ENCODE measurements around the gene NUDT22. TPM values are rescaled to one million over a fixed set of nuclear protein-coding genes. Genes with fewer than 3 reads are reported as not detected.

The NUDT22 gene
- total and polyA plus RNA-seq, 2 of the 8 experiments (the other 6 are each of a cell fraction or from before 2014, with no cell fraction given) = 43.4 to 69.0 TPM

- H3K14ac ChIP-seq (ENCODE audit: insufficient read length) = no peak overlapping the region
- no peak overlapping the region for H3K9ac ChIP-seq (replicated peaks in 1 of 4; ENCODE audit: extremely low read depth in 1 of 4, low read depth in 3 of 4, low read length in 3 of 4)
- H3K9me3 ChIP-seq (ENCODE audit: insufficient read depth in 2 of 2, low read depth in 1 of 2, low read length in 1 of 2) = no peaks in the 10 kb centered on the region
- no peak overlapping the region for H4K5ac ChIP-seq (ENCODE audit: insufficient read length, low read depth, low read length)
- CTCF ChIA-PET (ENCODE audit: partially characterized antibody) = interaction anchor here (0.7 to 7.9 kb wide), 6 partner anchors 6 to 55 kb away, joined by 3 to 62 read pairs (median 6); partner anchors contain the start of genes CATSPERZ and FERMT3
- H2BK5ac ChIP-seq (ENCODE audit: low read depth, low read length) = no peak overlapping the region
- no peak overlapping the region for H4K8ac ChIP-seq (ENCODE audit: extremely low read depth, insufficient read depth, low read length)
- no peak overlapping the region for H4K91ac ChIP-seq (replicated peaks; ENCODE audit: insufficient read length, low read length)
- H2BK120ac ChIP-seq (replicated peaks; ENCODE audit: low read depth, low read length) = no peak overlapping the region
- no peak overlapping the region for H2BK15ac ChIP-seq (ENCODE audit: low read length)
- H2BK12ac ChIP-seq (ENCODE audit: low read depth, low read length) = no peak overlapping the region
- H3K56ac ChIP-seq (replicated peaks; ENCODE audit: insufficient read length, low read depth, low read length) = no peak overlapping the region
- H3K4me1 ChIP-seq (replicated peaks in 1 of 4; ENCODE audit: control insufficient read depth in 3 of 4, insufficient read depth in 4 of 4, low read length in 3 of 4) = no peaks in the 10 kb centered on the region; a peak in 3 of 7 replicates
- no peak for TF ChIP-seq ASH2L (IDR thresholded peaks at IDR 0.05; ENCODE audit: low read length)
- no peak for TF ChIP-seq CEBPB (IDR thresholded peaks at IDR 0.05; ENCODE audit: low read depth, low read length)
- TF ChIP-seq SIRT6 (IDR thresholded peaks at IDR 0.05; ENCODE audit: low read length) = no peak
- TF ChIP-seq POLR2A (IDR thresholded peaks at IDR 0.05; ENCODE audit: control extremely low read depth in 1 of 2, low read depth in 2 of 2, low read length in 2 of 2) = no peak; a peak in 1 of 3 replicates
- TF ChIP-seq TEAD4 (IDR thresholded peaks at IDR 0.05; ENCODE audit: low read depth, low read length) = no peak
- no peak for TF ChIP-seq TAF7 (optimal IDR thresholded peaks at IDR 0.05; ENCODE audit: borderline replicate concordance, low read depth, low read length)
- no peak overlapping the region for H3K4ac ChIP-seq (replicated peaks; ENCODE audit: insufficient read length, low read depth, low read length)
- H3K79me1 ChIP-seq (ENCODE audit: low read depth, low read length) = no peaks in the 10 kb centered on the region
- H3K27ac ChIP-seq (ENCODE audit: low read depth, low read length) = no peak overlapping the region
- no peak overlapping the region for H2BK20ac ChIP-seq (ENCODE audit: low read length)
- H3K23ac ChIP-seq (ENCODE audit: insufficient read length) = no peak overlapping the region
- no peak for DNase-seq (ENCODE audit: low read depth in 1 of 2, low spot score in 2 of 2)
- no peak for FAIRE-seq
- H2AFZ ChIP-seq (ENCODE audit: low read length) = no peak overlapping the region
- H3K23me2 ChIP-seq (ENCODE audit: low read depth, low read length) = no peaks in the 10 kb centered on the region
- no peaks in the 10 kb centered on the region for H3K79me2 ChIP-seq (ENCODE audit: control insufficient read depth in 1 of 2, insufficient read depth in 2 of 2, low read length in 2 of 2)
- H3K4me2 ChIP-seq (ENCODE audit: insufficient read depth in 1 of 2, low read depth in 2 of 2, low read length in 2 of 2) = no peak overlapping the region
- peaks cover 20 to 82% (median 38%) of the 10 kb centered on the region in 4 experiments for H3K36me3 ChIP-seq (ENCODE audit: control insufficient read depth in 2 of 4, insufficient read depth in 4 of 4, low read length in 3 of 4)
- POLR2A ChIA-PET (ENCODE audit: partially characterized antibody) = interaction anchor here (1.2 to 11.9 kb wide), 5 partner anchors 5 to 39 kb away, joined by 3 to 352 read pairs (median 4); partner anchors contain the start of genes CATSPERZ, FKBP2, PLCB3 and PPP1R14B
- H4K20me1 ChIP-seq (replicated peaks in 1 of 2; ENCODE audit: control insufficient read depth in 1 of 2, insufficient read depth in 2 of 2, low read length in 2 of 2) = peaks cover 8 to 21% of the 10 kb centered on the region in 2 experiments
- 93% methylated on average over 16 of the region's 18 CpGs; no CpG with 5 or more reads in 1 of the 2 experiments for WGBS, 2 experiments (ENCODE audit: extremely low coverage in 1 of 2, insufficient coverage in 1 of 2, insufficient read length in 1 of 2, insufficient replicate concordance in 2 of 2, low coverage in 1 of 2, low lambda C conversion rate in 2 of 2, missing lambda C conversion rate in 1 of 2)
- H3K27me3 ChIP-seq (replicated peaks in 1 of 4; ENCODE audit: control insufficient read depth in 3 of 4, extremely low read depth in 1 of 4, insufficient read depth in 3 of 4, low read length in 3 of 4) = no peaks in the 10 kb centered on the region
- H3K4me3 ChIP-seq (ENCODE audit: extremely low read depth in 1 of 4, insufficient read depth in 2 of 4, low read depth in 3 of 4, low read length in 4 of 4) = no peak overlapping the region
- H2AK5ac ChIP-seq (ENCODE audit: low read depth, low read length) = no peak overlapping the region
- H3K18ac ChIP-seq (ENCODE audit: extremely low read depth, low read length) = no peak overlapping the region
Observed at GRCh38 chr11:64261556-64262080, 35.5 kb downstream of the NUDT22 start.

Data from H1 (cell line).